ENCODE data around the gene MPHOSPH6. TPM values are rescaled to one million over a fixed set of nuclear protein-coding genes. Genes with fewer than 3 reads are reported as not detected.
"Not testable (repeated sequence)": the region's sequence is repeated elsewhere in the genome, so short reads cannot be mapped to it uniquely, and the experiment has no call there.

MPHOSPH6 gene
- total RNA-seq, 1 experiment from 2014 or later = 53.5 TPM

DNA sequence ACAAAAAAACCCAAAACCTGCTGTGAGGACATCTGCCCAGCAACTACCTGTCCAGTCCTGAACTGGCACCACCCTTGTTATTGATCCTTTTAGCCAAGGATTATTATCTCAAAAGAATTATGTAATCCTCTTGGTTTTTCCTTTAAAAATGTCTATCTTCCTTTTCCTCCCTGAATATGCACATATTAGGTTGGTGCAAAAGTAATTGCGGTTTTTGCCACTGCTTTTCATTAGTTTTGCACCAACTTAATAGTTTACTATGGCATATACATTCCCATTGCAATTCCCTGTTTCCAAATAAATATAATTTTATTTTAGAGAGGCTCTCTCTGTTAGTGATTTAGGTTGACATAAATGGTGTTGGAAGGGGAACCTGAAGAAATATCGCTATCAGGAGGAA lies 51.3 kb downstream of the MPHOSPH6 start:
- no peak for DNase-seq (ENCODE audit: low read depth)

DNA sequence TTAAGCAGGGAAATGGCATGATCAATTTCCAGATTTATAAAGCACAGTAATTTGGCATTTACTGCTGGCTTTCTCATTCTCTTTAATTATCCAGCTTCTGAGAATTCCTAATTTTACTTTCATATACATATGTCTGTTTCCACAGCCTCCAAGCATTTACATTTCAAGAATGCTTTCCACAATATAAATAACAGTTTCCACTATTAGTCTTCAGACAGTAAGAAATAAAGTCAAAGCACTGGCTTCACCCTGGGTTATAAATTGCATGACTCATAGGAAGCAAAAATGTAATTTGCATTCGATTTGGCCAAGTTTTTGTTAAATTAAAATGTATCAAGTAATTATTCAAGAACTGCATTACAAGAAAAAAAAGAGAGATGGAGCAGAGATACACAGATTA lies 53.5 kb downstream of the MPHOSPH6 start:
- DNase-seq (ENCODE audit: low read depth) = no peak

DNA sequence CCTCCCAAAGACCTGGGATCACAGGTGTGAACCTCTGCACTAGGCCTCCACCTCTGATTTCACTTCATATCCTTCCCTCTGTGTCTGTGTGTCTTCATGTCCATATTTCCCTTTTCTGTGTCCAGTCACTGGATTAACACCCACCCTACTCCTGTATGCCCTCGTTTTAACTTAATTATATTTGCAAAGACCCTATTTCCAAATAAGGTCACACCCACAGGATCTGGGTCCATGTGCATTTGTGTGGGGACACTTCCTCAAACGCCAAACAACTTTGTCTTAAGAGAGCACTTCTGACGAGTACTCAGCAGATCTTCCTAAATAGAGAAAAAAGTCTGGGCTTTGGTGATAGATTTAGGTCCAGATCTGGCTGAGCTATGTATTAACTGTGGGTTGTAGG lies 56.3 kb downstream of the MPHOSPH6 start:
- no peak for DNase-seq (ENCODE audit: low read depth)

DNA sequence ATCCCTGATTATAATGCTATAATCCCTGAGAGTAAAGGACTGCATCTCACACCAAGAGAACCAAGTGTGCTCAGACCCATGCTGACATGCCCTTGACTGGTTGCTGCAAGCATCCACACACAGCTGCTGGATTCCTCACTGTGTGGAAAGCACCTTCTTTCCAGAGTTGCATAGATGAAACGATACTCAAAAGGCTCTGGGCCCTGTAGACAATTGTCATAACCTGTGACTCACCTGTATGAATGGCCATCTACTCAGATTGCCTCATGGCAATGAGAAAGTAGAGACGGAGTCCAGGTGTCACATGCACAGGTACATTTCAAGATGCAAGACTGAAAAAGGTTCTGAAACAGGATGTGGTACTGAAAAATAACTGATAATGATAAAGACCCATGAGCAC lies 58.1 kb downstream of the MPHOSPH6 start:
- no peak for DNase-seq (ENCODE audit: low read depth)

DNA sequence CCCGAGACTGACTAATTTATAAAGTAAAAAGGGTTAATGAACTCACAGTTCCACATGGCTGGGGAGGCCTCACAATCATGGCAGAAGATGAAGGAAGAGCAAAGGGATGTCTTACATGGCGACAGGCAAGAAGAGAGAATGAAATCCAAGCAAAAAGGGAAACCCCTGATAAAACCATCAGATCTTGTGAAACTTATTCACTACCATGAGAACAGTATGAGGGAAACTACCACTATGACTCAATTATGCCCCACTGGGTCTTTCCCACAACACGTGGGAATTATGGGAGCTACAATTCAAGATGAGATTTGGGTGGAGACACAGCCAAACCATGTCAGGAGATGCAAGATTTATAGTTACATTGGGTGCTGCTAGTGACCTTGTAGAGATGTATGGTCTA lies 60.8 kb downstream of the MPHOSPH6 start:
- not testable (repeated sequence) for DNase-seq (ENCODE audit: low read depth)

DNA sequence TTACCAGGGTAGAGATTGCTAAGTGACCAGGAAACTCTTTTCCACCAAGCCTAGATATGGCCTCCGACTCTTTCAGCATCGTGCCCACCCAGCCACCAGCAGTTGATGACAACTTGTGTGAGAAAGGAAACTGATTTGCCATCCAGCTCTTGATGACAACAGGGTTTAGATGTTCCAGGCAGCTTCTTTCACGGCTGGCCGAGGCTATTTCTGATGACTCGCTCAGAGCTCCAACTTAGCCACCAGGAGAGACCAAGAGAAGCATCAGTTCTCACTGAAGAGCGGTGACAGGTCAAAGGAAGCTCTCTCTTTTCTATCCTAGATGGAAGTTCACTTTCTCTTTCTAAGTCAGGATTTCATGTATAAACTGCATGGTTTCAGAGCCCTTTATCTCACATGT lies 61.2 kb downstream of the MPHOSPH6 start:
- DNase-seq (ENCODE audit: low read depth) = no peak

DNA sequence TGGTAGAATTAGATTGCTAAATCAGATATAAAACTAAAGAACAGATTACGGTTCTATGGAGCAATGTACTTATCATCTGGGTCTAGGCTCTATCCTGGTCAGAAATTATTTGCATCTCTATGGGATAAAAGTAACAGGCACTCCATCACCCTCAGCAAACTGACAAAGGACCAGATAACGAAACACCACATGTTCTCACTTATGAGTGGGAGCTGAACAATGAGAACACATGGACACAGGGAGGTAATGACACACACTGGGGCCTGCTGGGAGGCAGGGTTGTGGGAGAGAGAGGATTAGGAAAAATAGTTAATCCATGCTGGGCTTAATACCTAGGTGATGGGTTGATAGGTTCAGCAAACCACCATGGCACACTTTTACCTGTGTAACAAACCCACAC lies 61.9 kb downstream of the MPHOSPH6 start:
- no peak for DNase-seq (ENCODE audit: low read depth)

DNA sequence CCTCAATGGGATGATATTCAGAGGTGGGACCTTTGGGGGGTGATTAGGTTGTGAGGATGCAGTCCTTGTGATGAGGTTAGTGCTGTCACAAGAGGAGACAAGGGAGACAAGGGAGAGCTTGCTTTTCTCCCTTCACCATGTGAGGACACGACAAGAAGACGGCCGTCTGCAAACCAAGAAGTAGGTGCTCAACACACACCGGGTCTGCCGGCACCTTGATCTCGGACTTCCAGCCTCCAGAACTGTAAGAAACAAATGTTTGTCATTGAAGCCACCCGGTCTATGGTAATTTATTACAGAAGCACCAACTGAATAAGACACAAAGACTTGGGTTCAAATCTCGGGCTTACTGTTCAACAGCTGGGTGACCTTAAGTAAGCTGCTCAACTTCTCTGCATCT lies 64.9 kb downstream of the MPHOSPH6 start:
- DNase-seq (ENCODE audit: low read depth) = no peak

Other genes starting within 250 kb of the MPHOSPH6 start
- 1.5 and 1.6 TPM in 2 replicates for gene SDR42E1, start 158.8 kb downstream of the MPHOSPH6 start, total RNA-seq (2014; rRNA removed; shearing (Covaris generic))
- 0.45 and 0.69 TPM in 2 replicates for gene HSD17B2, start 135.0 kb downstream of the MPHOSPH6 start, total RNA-seq (2014; rRNA removed; shearing (Covaris generic))